ENCODE data around the gene LANCL2. TPM values are rescaled to one million over a fixed set of nuclear protein-coding genes. Genes with fewer than 3 reads are reported as not detected.

Gene LANCL2
- total and polyA plus RNA-seq, 2 experiments from 2014 or later = 7.3 to 10.7 TPM

DNA sequence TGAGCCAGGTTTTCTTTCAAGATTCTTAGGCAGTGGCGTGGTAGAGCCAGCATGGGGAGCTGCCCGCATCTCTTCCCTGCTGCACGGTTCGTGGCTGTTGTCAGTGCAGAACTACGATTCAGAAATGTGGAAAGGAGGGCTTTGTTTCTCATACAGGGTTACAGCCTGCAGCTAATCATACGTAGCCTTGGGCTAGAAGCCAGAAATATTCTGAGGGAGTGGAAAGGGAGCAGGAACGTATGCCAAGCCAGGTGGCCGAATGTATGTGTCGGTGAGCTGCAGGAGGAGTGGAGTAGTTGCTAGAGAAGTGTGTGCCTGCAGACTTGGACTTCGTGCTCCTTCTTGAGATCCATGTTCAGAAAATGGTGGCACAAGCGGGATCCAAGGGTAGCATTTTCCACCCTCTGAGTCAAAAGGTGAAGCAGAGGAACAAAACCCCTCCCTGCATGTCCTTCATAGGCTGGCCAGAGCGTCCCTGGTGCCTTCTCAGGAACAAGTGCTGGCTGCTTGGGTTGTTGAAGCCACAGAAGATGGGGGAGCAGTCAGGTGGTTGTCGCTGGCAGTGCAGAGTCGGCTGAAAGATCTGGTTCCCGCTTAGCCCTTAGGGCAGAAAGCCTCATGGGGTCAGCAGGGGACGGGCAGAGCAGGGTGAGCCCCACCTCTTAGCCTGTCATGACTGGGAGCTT, 40.9 kb downstream of the LANCL2 start (continued):
- TF ChIP-seq, protein P1, sequence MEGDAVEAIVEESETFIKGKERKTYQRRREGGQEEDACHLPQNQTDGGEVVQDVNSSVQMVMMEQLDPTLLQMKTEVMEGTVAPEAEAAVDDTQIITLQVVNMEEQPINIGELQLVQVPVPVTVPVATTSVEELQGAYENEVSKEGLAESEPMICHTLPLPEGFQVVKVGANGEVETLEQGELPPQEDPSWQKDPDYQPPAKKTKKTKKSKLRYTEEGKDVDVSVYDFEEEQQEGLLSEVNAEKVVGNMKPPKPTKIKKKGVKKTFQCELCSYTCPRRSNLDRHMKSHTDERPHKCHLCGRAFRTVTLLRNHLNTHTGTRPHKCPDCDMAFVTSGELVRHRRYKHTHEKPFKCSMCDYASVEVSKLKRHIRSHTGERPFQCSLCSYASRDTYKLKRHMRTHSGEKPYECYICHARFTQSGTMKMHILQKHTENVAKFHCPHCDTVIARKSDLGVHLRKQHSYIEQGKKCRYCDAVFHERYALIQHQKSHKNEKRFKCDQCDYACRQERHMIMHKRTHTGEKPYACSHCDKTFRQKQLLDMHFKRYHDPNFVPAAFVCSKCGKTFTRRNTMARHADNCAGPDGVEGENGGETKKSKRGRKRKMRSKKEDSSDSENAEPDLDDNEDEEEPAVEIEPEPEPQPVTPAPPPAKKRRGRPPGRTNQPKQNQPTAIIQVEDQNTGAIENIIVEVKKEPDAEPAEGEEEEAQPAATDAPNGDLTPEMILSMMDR (conservative IDR thresholded peaks at IDR 0.05; ENCODE audit: low read depth in 2 of 2) = no peak

- Histone ChIP-seq H3K79me2 (replicated peaks; ENCODE audit: insufficient read depth) (no peaks in the 10 kb centered on the region), H3F3A (replicated peaks; ENCODE audit: low read depth) (no peaks in the 10 kb centered on the region), H3K4me2 (no peak overlapping the region), H2AFZ (no peak overlapping the region), H3K27me3 (ENCODE audit: insufficient read depth) (no peaks in the 10 kb centered on the region), H4K20me1 (replicated peaks; ENCODE audit: insufficient read depth) (no peaks in the 10 kb centered on the region), H3K27ac (ENCODE audit: low read depth) (no peak overlapping the region), H3K4me3 (no peak overlapping the region), H3K4me1 (ENCODE audit: insufficient read depth) (no peaks in the 10 kb centered on the region), H3K36me3 (ENCODE audit: insufficient read depth) (no peaks in the 10 kb centered on the region), H3K9me2 (ENCODE audit: insufficient read depth) (no peaks in the 10 kb centered on the region)
- ATAC-seq (no peak), DNase-seq (ENCODE audit: low spot score) (no peak)
- TF ChIP-seq ZNF114 (CRISPR knock-in tag; IDR thresholded peaks at IDR 0.05) (no peak), POLR2AphosphoS5 (IDR thresholded peaks at IDR 0.05; ENCODE audit: low read depth) (no peak), CREB1 (CRISPR knock-in tag; IDR thresholded peaks at IDR 0.05; ENCODE audit: low read depth) (no peak), STAT1 (IDR thresholded peaks at IDR 0.05; ENCODE audit: unreplicated experiment) (no peak), REST (IDR thresholded peaks at IDR 0.05; ENCODE audit: unreplicated experiment) (no peak), JUNB (IDR thresholded peaks at IDR 0.05; ENCODE audit: unreplicated experiment) (no peak)
- TF ChIP-seq, protein P1 (conservative IDR thresholded peaks at IDR 0.05; ENCODE audit: low read depth in 2 of 2) = no peak; a peak in 1 of 4 replicates
- H3K36me3 Mint-ChIP-seq (ENCODE audit: low read depth) = peaks cover 21% of the 10 kb centered on the region
- H3K4me1 Mint-ChIP-seq = no peaks in the 10 kb centered on the region
- H3K27ac Mint-ChIP-seq = no peak overlapping the region
- H3K4me3 Mint-ChIP-seq = no peak overlapping the region
- H3K27me3 Mint-ChIP-seq (ENCODE audit: insufficient read depth, low read depth, poor library complexity) = no peaks in the 10 kb centered on the region
- no peaks in the 10 kb centered on the region; the same call in 2 of the 3 replicates for H3K9me3 Mint-ChIP-seq
These were observed 44.5 kb downstream of the LANCL2 start for GRCh38 chr7:55409482-55410225.

Measured in GM23338 (cell line).